ENCODE results near the gene KCNC3. TPM values are rescaled to one million over a fixed set of nuclear protein-coding genes. Genes with fewer than 3 reads are reported as not detected.

Gene KCNC3
- total and polyA plus RNA-seq, 2 experiments from 2014 or later = 0.40 to 1.6 TPM

DNA sequence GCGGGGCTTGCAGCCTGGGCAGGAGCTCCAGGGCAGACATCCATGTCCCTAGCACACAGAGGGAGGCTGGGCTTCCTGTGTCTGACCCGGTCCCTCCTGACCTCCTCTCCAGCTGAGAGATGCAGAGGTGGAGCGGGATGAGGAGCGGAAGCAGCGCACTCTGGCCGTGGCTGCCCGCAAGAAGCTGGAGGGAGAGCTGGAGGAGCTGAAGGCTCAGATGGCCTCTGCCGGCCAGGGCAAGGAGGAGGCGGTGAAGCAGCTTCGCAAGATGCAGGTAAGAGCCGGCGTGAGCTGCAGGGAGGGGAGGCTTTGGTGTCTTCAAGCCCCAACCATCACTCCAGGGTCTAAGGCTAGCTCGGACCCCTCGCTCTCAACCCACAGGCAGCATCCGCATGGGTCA is 38.4 kb downstream of the KCNC3 start:
- H4K20me1 ChIP-seq (ENCODE audit: insufficient read depth, poor library complexity, severe bottlenecking) = no peaks in the 10 kb centered on the region
- TF ChIP-seq EZH2phosphoT487 (IDR thresholded peaks at IDR 0.05; ENCODE audit: low read depth, severe bottlenecking, unreplicated experiment) (no peak), EZH2 (IDR thresholded peaks at IDR 0.05; ENCODE audit: borderline replicate concordance) (no peak)
- TF ChIP-seq, protein P1, sequence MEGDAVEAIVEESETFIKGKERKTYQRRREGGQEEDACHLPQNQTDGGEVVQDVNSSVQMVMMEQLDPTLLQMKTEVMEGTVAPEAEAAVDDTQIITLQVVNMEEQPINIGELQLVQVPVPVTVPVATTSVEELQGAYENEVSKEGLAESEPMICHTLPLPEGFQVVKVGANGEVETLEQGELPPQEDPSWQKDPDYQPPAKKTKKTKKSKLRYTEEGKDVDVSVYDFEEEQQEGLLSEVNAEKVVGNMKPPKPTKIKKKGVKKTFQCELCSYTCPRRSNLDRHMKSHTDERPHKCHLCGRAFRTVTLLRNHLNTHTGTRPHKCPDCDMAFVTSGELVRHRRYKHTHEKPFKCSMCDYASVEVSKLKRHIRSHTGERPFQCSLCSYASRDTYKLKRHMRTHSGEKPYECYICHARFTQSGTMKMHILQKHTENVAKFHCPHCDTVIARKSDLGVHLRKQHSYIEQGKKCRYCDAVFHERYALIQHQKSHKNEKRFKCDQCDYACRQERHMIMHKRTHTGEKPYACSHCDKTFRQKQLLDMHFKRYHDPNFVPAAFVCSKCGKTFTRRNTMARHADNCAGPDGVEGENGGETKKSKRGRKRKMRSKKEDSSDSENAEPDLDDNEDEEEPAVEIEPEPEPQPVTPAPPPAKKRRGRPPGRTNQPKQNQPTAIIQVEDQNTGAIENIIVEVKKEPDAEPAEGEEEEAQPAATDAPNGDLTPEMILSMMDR (IDR thresholded peaks at IDR 0.05; ENCODE audit: poor library complexity) = no peak
- H3K4me3 ChIP-seq = no peak overlapping the region
- H2AFZ ChIP-seq = no peak overlapping the region
- no peaks in the 10 kb centered on the region for H3K9me3 ChIP-seq (ENCODE audit: low read depth)
- WGBS (ENCODE audit: low lambda C conversion rate, missing lambda C conversion rate) = 87% methylated on average over 15 of the region's 15 CpGs
- H3K36me3 ChIP-seq (replicated peaks; ENCODE audit: insufficient read depth, low read depth) = no peaks in the 10 kb centered on the region
- no peaks in the 10 kb centered on the region for H3K4me1 ChIP-seq (ENCODE audit: insufficient read depth)
- H3K27me3 ChIP-seq = no peaks in the 10 kb centered on the region
- no peak overlapping the region for H3K4me2 ChIP-seq
- no peaks in the 10 kb centered on the region for H3K79me2 ChIP-seq
- DNase-seq (ENCODE audit: low spot score) = no peak
- no peaks in the 10 kb centered on the region for H3K9me2 ChIP-seq (replicated peaks; ENCODE audit: insufficient read depth)
- H3K27ac ChIP-seq = no peak overlapping the region

DNA sequence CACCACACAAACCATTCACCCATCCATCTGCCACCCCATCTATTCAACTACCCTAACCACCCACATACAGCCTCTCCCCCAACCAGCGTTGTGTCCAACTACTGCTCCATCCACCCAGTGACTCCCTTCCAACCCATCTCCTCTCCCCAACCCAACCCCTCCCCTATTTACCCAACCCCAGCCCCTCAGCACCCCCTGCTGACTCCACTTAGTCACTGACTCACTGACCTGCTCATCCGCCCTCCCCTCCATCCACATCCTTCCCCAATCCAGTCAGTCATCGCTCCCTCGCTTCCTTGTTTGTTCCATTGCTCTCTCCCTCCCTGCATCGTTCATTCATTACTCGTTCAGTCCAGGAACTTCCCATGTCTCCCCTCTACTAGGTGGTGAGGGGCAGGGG is 39.2 kb downstream of the KCNC3 start:
- H3K9me2 ChIP-seq (replicated peaks; ENCODE audit: insufficient read depth) = no peaks in the 10 kb centered on the region
- H3K4me3 ChIP-seq = no peak overlapping the region
- no peaks in the 10 kb centered on the region for H3K4me1 ChIP-seq (ENCODE audit: insufficient read depth)
- H2AFZ ChIP-seq = no peak overlapping the region
- H3K4me2 ChIP-seq = no peak overlapping the region
- 86% methylated on average over 6 of the region's 6 CpGs for WGBS (ENCODE audit: low lambda C conversion rate, missing lambda C conversion rate)
- no peaks in the 10 kb centered on the region for H3K36me3 ChIP-seq (replicated peaks; ENCODE audit: insufficient read depth, low read depth)
- H3K27ac ChIP-seq = no peak overlapping the region
- H3K27me3 ChIP-seq = no peaks in the 10 kb centered on the region
- H4K20me1 ChIP-seq (ENCODE audit: insufficient read depth, poor library complexity, severe bottlenecking) = no peaks in the 10 kb centered on the region
- H3K9me3 ChIP-seq (ENCODE audit: low read depth) = no peaks in the 10 kb centered on the region
- H3K79me2 ChIP-seq = no peaks in the 10 kb centered on the region
- no peak for DNase-seq (ENCODE audit: low spot score)
- TF ChIP-seq EZH2phosphoT487 (IDR thresholded peaks at IDR 0.05; ENCODE audit: low read depth, severe bottlenecking, unreplicated experiment) (no peak), EZH2 (IDR thresholded peaks at IDR 0.05; ENCODE audit: borderline replicate concordance) (no peak)
- TF ChIP-seq, protein P1 (IDR thresholded peaks at IDR 0.05; ENCODE audit: poor library complexity) = no peak

DNA sequence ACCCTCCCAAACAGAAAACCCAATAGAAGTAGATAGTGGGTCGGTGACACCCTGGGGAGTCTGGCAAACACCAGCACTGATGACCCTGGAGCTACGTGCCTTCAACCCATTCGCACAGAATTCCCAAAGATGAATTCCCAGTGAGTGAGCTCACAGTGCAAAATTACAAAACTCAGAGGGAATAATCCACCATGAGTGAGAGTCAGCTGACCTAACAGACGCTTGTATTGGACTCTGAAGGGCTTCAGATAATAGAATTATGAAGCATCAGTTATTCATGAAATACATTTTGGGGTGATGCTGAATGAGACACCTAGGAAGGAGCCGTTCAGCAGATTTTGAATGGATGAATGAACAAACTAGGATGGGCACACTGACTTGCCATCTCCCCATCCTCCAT is 40.2 kb downstream of the KCNC3 start:
- H3K4me2 ChIP-seq = no peak overlapping the region
- no peaks in the 10 kb centered on the region for H3K79me2 ChIP-seq
- H3K4me1 ChIP-seq (ENCODE audit: insufficient read depth) = no peaks in the 10 kb centered on the region
- DNase-seq (ENCODE audit: low spot score) = no peak
- no peaks in the 10 kb centered on the region for H3K36me3 ChIP-seq (replicated peaks; ENCODE audit: insufficient read depth, low read depth)
- no peaks in the 10 kb centered on the region for H4K20me1 ChIP-seq (ENCODE audit: insufficient read depth, poor library complexity, severe bottlenecking)
- no peak overlapping the region for H3K4me3 ChIP-seq
- no peaks in the 10 kb centered on the region for H3K9me3 ChIP-seq (ENCODE audit: low read depth)
- WGBS (ENCODE audit: low lambda C conversion rate, missing lambda C conversion rate) = 87% methylated on average over 5 of the region's 5 CpGs
- H3K27ac ChIP-seq = no peak overlapping the region
- no peak for TF ChIP-seq EZH2phosphoT487 (IDR thresholded peaks at IDR 0.05; ENCODE audit: low read depth, severe bottlenecking, unreplicated experiment)
- TF ChIP-seq, protein P1 (IDR thresholded peaks at IDR 0.05; ENCODE audit: poor library complexity) = no peak
- no peak for TF ChIP-seq EZH2 (IDR thresholded peaks at IDR 0.05; ENCODE audit: borderline replicate concordance)
- H3K27me3 ChIP-seq = no peaks in the 10 kb centered on the region
- H3K9me2 ChIP-seq (replicated peaks; ENCODE audit: insufficient read depth) = no peaks in the 10 kb centered on the region
- H2AFZ ChIP-seq = no peak overlapping the region

DNA sequence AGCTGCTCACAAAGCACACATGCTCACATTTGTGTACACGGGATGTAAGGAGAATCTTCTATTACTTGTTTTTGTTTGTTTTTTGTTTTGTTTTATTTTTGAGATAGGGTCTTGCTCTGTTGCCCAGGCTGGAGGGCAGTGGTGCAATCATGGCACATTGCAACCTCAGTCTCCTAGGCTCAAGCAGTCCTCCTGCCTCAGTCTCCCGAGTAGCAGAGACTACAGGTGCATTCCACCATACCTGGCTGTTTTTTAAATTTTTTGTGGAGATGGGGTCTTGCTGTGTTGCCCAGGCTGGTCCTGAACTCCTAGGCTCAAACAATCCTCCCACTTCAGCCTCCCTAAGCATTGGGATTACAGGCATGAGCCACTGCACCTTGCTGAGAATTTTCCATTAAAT is 41.8 kb downstream of the KCNC3 start:
- H2AFZ ChIP-seq = no peak overlapping the region
- no peaks in the 10 kb centered on the region for H3K9me2 ChIP-seq (replicated peaks; ENCODE audit: insufficient read depth)
- TF ChIP-seq EZH2 (IDR thresholded peaks at IDR 0.05; ENCODE audit: borderline replicate concordance) = no peak
- no peak for TF ChIP-seq EZH2phosphoT487 (IDR thresholded peaks at IDR 0.05; ENCODE audit: low read depth, severe bottlenecking, unreplicated experiment)
- TF ChIP-seq, protein P1 (IDR thresholded peaks at IDR 0.05; ENCODE audit: poor library complexity) = no peak
- H3K9me3 ChIP-seq (ENCODE audit: low read depth) = no peaks in the 10 kb centered on the region
- DNase-seq (ENCODE audit: low spot score) = no peak
- no peak overlapping the region for H3K4me2 ChIP-seq
- no peaks in the 10 kb centered on the region for H4K20me1 ChIP-seq (ENCODE audit: insufficient read depth, poor library complexity, severe bottlenecking)
- no peaks in the 10 kb centered on the region for H3K36me3 ChIP-seq (replicated peaks; ENCODE audit: insufficient read depth, low read depth)
- no peak overlapping the region for H3K4me3 ChIP-seq
- H3K4me1 ChIP-seq (ENCODE audit: insufficient read depth) = no peaks in the 10 kb centered on the region
- H3K27ac ChIP-seq = no peak overlapping the region
- WGBS (ENCODE audit: low lambda C conversion rate, missing lambda C conversion rate) = 93% methylated on average over 2 of the region's 2 CpGs
- H3K27me3 ChIP-seq = no peaks in the 10 kb centered on the region
- H3K79me2 ChIP-seq = no peaks in the 10 kb centered on the region
